DOHH2 (cell line): ENCODE data around the gene EPHA10.

Experiments
- EZH2phosphoT487 ChIP-seq: fragments of 200-600 bp; sonication (generic); IDR thresholded peaks from 2 replicates; pipeline ENCODE4 v1.6.1; 2017; ENCODE audit warnings: borderline replicate concordance, mild to moderate bottlenecking, antibody characterized with exemption, low read length, moderate library complexity, mixed read lengths
- TF ChIP-seq, protein P1 (sequence below): fragments of 200-600 bp; sonication (generic); IDR thresholded peaks from one replicate; pipeline ENCODE4 v1.5.1; 2014; ENCODE audit warnings: antibody characterized with exemption, mild to moderate bottlenecking, low read depth, low read length; ENCODE audit not compliant: poor library complexity, severe bottlenecking

DNA sequence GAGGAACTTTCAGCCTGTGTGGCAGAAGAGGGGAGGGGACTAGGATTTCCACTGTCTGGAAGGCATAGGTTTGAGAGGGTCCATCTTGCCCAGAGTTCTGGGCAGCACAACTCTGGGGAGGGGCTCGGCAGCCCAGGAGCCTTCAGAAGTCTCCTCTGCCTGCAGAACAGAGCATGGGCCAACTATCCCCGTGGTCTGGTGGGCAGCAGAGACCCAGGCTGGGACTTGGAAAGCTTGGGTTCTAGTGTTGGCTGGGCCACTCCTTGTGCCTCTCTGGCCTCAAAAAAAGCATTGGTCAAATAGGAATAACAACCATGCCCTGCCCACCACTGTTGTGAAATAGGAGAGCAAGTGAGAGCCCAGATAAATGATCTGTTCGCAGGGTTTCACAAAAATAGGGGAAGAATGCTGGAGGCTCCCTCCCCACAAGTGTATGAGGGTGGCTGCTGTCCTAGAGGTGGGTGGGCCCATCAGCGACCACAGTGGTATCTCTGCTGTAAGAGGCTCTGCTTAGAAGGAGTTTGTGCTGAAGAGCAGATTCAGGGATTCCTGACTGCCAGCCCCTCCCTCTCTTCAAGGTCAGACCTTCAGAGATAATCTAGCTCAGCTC is 8.9 kb downstream of the EPHA10 start:
- TF ChIP-seq, protein P1, sequence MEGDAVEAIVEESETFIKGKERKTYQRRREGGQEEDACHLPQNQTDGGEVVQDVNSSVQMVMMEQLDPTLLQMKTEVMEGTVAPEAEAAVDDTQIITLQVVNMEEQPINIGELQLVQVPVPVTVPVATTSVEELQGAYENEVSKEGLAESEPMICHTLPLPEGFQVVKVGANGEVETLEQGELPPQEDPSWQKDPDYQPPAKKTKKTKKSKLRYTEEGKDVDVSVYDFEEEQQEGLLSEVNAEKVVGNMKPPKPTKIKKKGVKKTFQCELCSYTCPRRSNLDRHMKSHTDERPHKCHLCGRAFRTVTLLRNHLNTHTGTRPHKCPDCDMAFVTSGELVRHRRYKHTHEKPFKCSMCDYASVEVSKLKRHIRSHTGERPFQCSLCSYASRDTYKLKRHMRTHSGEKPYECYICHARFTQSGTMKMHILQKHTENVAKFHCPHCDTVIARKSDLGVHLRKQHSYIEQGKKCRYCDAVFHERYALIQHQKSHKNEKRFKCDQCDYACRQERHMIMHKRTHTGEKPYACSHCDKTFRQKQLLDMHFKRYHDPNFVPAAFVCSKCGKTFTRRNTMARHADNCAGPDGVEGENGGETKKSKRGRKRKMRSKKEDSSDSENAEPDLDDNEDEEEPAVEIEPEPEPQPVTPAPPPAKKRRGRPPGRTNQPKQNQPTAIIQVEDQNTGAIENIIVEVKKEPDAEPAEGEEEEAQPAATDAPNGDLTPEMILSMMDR: no peak
- no peak for TF ChIP-seq EZH2phosphoT487
